Measurements from ENCODE around the gene SLC25A51.
A peak's percentile ranks its signal among the peaks of the same experiment; 100 is the strongest.
"Not testable (repeated sequence)": the region's sequence is repeated elsewhere in the genome, so short reads cannot be mapped to it uniquely, and the experiment has no call there.

Gene SLC25A51

DNA sequence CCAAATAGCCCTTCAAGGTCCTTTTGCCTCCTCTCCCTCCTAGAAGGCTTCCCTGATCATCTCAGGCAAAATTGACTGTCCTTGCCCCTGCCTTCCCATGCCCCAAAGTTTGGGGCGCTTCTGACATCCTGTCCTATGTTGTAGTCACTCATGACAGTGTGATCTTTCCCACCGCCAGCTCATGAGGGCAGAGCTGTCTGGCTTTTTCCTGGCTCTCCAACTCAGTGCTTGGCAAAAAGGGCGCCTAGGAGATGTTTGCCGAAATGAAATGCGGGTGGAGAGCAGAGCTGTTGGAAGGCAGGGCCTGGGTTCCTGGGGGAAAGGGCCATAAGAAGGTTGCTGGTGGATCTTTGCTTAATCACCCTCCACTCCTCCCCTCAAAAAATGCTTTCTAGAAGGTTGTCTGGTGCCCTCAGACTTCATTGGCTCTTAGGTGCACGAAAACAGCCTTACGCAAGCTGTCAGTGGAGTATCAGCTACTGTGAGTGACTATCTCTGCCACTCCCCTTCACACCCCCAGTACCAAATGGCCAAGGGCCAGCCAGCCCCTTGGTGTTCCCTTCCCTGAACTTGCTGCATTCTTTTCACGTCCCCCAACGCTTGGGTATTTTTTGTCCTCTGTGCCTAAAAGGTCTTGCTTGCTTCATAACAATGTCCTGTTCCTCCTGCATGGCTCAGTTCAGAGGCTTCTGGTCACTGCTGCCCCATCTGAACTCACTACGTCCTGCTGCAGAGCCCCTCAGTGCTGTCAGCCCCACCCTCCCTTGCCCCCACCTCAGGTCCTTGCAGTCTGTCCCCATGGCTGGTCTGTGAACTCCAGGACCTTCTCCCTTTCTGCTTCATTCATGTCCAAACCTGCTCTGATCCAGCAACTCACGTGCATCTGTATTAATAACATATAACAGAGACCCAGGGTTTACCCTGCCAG is 2.6 kb upstream of the SLC25A51 start:
- Mint-ChIP-seq H3K4me1 (ENCODE audit: low read depth) (peaks cover 24% of the 10 kb centered on the region), H3K9me3 (no peaks in the 10 kb centered on the region), H3K36me3 (ENCODE audit: low read depth) (peaks cover 11% of the 10 kb centered on the region), H3K27me3 (no peaks in the 10 kb centered on the region), H3K4me3 (no peak overlapping the region), H3K27ac (peak overlapping the region; percentile 9)
- DNase-seq, result no peak

DNA sequence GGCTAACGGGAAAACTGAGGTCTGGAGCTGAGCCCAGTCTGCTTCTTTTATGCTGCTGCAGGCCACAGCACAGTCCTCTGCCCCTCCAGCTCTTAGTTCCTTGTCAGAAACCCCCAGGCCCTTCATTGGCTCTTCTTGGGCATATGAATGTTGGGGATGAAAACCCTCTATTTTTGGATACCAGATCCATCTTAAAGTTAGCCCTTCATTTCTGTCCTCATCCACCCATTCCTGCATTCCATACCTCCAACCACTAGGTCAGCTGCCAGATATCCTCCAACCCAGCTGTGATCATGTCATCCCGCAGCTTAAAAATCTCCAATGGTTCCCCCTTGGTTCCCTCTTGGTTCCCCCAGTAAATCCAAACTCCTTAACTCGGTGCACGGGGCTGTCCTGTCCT is 1.8 kb upstream of the SLC25A51 start:
- Mint-ChIP-seq H3K27ac (peak overlapping the region; percentile 9), H3K4me3 (no peak overlapping the region), H3K4me1 (ENCODE audit: low read depth) (peaks cover 26% of the 10 kb centered on the region), H3K36me3 (ENCODE audit: low read depth) (peaks cover 15% of the 10 kb centered on the region), H3K9me3 (no peaks in the 10 kb centered on the region), H3K27me3 (no peaks in the 10 kb centered on the region)
- no peak for DNase-seq

DNA sequence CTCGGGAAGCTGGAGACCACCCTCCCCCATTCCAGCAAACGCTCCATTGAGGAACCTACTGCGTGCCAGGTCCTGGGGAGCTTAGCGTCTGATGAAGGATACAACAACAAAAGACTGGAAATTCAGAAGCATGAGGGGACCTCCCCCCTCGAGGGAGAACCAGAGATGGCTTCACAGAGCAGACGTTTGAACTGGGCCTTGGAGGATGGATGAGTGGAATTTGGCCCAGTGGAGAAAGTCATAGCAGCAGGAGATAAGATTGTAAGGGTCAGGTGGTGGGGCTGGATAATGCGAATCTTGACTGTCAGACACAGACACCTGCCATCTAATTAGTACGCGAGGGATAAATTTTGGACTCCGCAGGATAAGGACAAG is 1.2 kb upstream of the SLC25A51 start:
- Mint-ChIP-seq H3K4me1 (ENCODE audit: low read depth) (peaks cover 29% of the 10 kb centered on the region), H3K4me3 (peak overlapping the region; percentile 88), H3K9me3 (no peaks in the 10 kb centered on the region), H3K36me3 (ENCODE audit: low read depth) (peaks cover 18% of the 10 kb centered on the region), H3K27ac (peak overlapping the region; percentile 94), H3K27me3 (no peaks in the 10 kb centered on the region)
- DNase-seq, result no peak

- Mint-ChIP-seq H3K9me3 (no peaks in the 10 kb centered on the region), H3K4me3 (peak overlapping the region; percentile 88), H3K27ac (peak overlapping the region; percentile 94), H3K4me1 (ENCODE audit: low read depth) (peaks cover 29% of the 10 kb centered on the region), H3K36me3 (ENCODE audit: low read depth) (peaks cover 20% of the 10 kb centered on the region), H3K27me3 (no peaks in the 10 kb centered on the region)
- DNase-seq, result no peak
Measured at GRCh38 chr9:37904445-37905130, 661 bp upstream of the SLC25A51 start.

DNA sequence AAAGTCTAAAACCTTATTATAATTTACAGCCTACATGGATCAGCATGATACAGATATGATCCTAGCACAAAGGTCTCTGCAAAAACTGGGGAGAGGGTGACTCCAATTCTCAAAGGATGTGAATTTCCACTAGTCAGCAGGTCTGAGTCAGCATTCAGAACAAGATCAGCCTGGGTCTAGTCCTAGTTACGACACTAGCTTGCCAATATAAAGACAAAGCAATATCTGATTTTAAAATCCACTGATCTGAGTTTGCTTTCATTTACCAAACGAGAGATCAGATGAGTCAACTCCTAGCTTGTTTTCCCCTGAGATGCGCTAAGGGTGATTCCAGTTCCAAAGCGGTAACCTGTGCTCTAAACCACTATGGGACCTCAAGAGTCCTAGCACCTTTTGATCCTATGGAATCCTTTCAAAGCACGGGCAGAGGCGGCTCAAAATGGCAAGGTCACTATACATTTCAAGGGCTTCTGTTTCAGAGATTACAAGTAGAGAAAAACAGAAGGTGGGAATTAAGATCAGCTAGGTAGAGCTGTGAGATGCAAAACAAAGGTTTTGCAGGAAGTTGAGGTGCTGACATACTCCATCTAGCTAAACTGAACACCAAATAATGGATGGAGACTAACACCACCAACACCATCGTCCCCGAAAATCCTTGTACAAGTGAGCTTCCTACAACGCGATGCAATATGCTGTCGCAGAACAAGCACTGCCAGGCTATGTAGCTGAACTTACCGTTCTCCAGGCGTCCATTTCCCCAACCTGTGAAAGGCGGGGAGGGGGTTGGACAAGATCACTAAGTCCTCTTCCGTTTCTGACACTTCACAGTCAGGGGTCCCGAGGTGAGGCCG is 906 bp downstream of the SLC25A51 start:
- H3K9me3 Mint-ChIP-seq, result no peaks in the 10 kb centered on the region
- DNase-seq, result no peak
- peaks cover 29% of the 10 kb centered on the region for H3K4me1 Mint-ChIP-seq (ENCODE audit: low read depth)
- H3K27ac Mint-ChIP-seq, result peak overlapping the region; percentile 94
- H3K4me3 Mint-ChIP-seq, result peak overlapping the region; percentile 88
- peaks cover 30% of the 10 kb centered on the region for H3K36me3 Mint-ChIP-seq (ENCODE audit: low read depth)
- no peaks in the 10 kb centered on the region for H3K27me3 Mint-ChIP-seq

GRCh38 chr9:37902131-37902530 is 1.8 kb downstream of the SLC25A51 start:
- no peaks in the 10 kb centered on the region for H3K9me3 Mint-ChIP-seq
- H3K4me3 Mint-ChIP-seq, result peak overlapping the region; percentile 88
- no peak for DNase-seq
- peaks cover 36% of the 10 kb centered on the region for H3K36me3 Mint-ChIP-seq (ENCODE audit: low read depth)
- H3K27me3 Mint-ChIP-seq, result no peaks in the 10 kb centered on the region
- peaks cover 33% of the 10 kb centered on the region for H3K4me1 Mint-ChIP-seq (ENCODE audit: low read depth)
- H3K27ac Mint-ChIP-seq, result no peak overlapping the region

- H3K27me3 Mint-ChIP-seq, result no peaks in the 10 kb centered on the region
- no peaks in the 10 kb centered on the region for H3K9me3 Mint-ChIP-seq
- DNase-seq, result no peak
- H3K36me3 Mint-ChIP-seq (ENCODE audit: low read depth), result peaks cover 64% of the 10 kb centered on the region
- H3K4me3 Mint-ChIP-seq, result no peak overlapping the region
- peaks cover 22% of the 10 kb centered on the region for H3K4me1 Mint-ChIP-seq (ENCODE audit: low read depth)
- no peak overlapping the region for H3K27ac Mint-ChIP-seq
Measured at GRCh38 chr9:37899041-37899440, 4.9 kb downstream of the SLC25A51 start.

- Mint-ChIP-seq H3K27me3 (no peaks in the 10 kb centered on the region), H3K9me3 (no peaks in the 10 kb centered on the region), H3K36me3 (ENCODE audit: low read depth) (peaks cover 71% of the 10 kb centered on the region), H3K27ac (peak overlapping the region; percentile 50), H3K4me3 (no peak overlapping the region), H3K4me1 (ENCODE audit: low read depth) (peaks cover 18% of the 10 kb centered on the region)
- DNase-seq, result no peak
Measured at GRCh38 chr9:37897665-37898064, 6.3 kb downstream of the SLC25A51 start.

DNA sequence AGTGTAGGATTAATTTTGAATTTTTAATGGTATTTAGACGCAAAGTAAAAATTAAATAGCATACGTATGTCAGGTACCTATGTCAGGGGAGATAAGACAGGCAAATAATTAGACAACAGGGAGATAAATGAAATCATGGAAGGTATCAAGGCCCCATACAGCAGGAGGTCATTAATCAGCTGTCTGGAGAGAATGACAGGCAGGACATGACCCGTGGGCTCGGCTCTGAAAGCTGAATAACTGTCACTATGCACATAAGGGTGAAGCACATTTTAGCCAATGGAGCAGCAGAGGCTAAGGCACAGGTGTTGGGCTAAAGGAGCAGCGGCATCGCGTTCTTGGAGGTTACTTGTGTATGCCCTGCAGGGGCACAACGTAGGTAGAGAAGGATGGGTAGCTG is 11.9 kb downstream of the SLC25A51 start:
- H3K36me3 Mint-ChIP-seq (ENCODE audit: low read depth), result peaks cover 87% of the 10 kb centered on the region
- no peak for DNase-seq
- H3K27me3 Mint-ChIP-seq, result no peaks in the 10 kb centered on the region
- H3K9me3 Mint-ChIP-seq, result no peaks in the 10 kb centered on the region
- H3K4me1 Mint-ChIP-seq (ENCODE audit: low read depth), result no peaks in the 10 kb centered on the region
- no peak overlapping the region for H3K27ac Mint-ChIP-seq
- no peak overlapping the region for H3K4me3 Mint-ChIP-seq

- not testable (repeated sequence) for H3K4me3 Mint-ChIP-seq; H3K4me1 Mint-ChIP-seq (ENCODE audit: low read depth); H3K27me3 Mint-ChIP-seq; H3K9me3 Mint-ChIP-seq; H3K27ac Mint-ChIP-seq; DNase-seq
- H3K36me3 Mint-ChIP-seq (ENCODE audit: low read depth), result peaks cover 86% of the 10 kb centered on the region
Measured at GRCh38 chr9:37891042-37891441, 12.9 kb downstream of the SLC25A51 start.

GRCh38 chr9:37889536-37889935 is 14.4 kb downstream of the SLC25A51 start:
- Mint-ChIP-seq H3K4me3 (no peak overlapping the region), H3K27me3 (no peaks in the 10 kb centered on the region), H3K27ac (no peak overlapping the region), H3K4me1 (ENCODE audit: low read depth) (peaks cover 6% of the 10 kb centered on the region), H3K36me3 (ENCODE audit: low read depth) (peaks cover 84% of the 10 kb centered on the region), H3K9me3 (no peaks in the 10 kb centered on the region)
- DNase-seq, result no peak

DNA sequence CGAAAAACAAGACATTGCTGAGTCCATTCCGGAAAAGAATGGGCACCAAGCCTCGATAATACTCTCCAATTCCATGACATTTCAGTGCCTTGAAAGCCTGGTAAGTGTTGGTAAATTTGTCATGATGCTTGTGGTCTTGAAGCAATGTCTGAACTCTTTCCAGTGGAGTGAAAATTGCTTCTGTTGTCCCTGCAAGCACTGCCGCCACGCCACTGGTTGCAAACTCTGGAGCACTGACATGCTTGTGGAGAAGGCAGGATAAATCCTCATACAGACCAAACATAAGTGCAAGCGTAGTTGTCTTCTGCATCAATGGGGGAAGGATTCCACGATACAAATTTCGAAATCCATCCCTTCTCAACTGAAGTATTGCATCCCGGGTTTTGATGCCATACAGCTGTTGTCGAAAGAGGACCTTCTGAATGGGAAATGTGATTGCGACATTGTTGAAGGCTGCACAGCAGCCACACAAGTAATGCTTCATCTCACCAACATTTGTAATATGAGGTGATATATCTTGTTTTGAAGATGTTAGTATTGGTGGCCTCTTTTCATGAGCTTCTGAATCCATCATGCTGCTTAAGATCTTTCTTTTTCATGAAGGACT is 15.8 kb downstream of the SLC25A51 start:
- not testable (repeated sequence) for H3K27me3 Mint-ChIP-seq; DNase-seq; H3K27ac Mint-ChIP-seq; H3K9me3 Mint-ChIP-seq; H3K4me3 Mint-ChIP-seq; H3K4me1 Mint-ChIP-seq (ENCODE audit: low read depth)
- H3K36me3 Mint-ChIP-seq (ENCODE audit: low read depth), result peaks cover 74% of the 10 kb centered on the region

GRCh38 chr9:37880916-37881479 is 22.9 kb downstream of the SLC25A51 start:
- Mint-ChIP-seq H3K9me3 (no peaks in the 10 kb centered on the region), H3K4me3 (no peak overlapping the region), H3K27me3 (no peaks in the 10 kb centered on the region), H3K36me3 (ENCODE audit: low read depth) (peaks cover 70% of the 10 kb centered on the region), H3K4me1 (ENCODE audit: low read depth) (peaks cover 7% of the 10 kb centered on the region), H3K27ac (no peak overlapping the region)
- no peak for DNase-seq

GRCh38 chr9:37876376-37876775 is 27.6 kb downstream of the SLC25A51 start:
- Mint-ChIP-seq H3K27ac (no peak overlapping the region), H3K36me3 (ENCODE audit: low read depth) (peaks cover 54% of the 10 kb centered on the region), H3K4me3 (no peak overlapping the region), H3K9me3 (no peaks in the 10 kb centered on the region), H3K27me3 (no peaks in the 10 kb centered on the region), H3K4me1 (ENCODE audit: low read depth) (no peaks in the 10 kb centered on the region)
- no peak for DNase-seq
